H9 (cell line): Measurements from ENCODE around the gene ZNF774. TPM values are rescaled to one million over a fixed set of nuclear protein-coding genes. Genes with fewer than 3 reads are reported as not detected.

ENCODE experiments used
- DNase-seq: peaks from one replicate; pipeline ENCODE4 v3.0.0-alpha.2; 2017
- H2AFZ ChIP-seq: one replicate; pipeline ENCODE4 v1.6.1; 2013; ENCODE audit warnings: mild to moderate bottlenecking, low read length, control low read depth, moderate library complexity
- H2AK5ac ChIP-seq: 2 replicates; pipeline ENCODE4 v1.6.1; 2013; ENCODE audit warnings: low read length, control low read depth, mixed read lengths; ENCODE audit not compliant: insufficient read length
- H2BK120ac ChIP-seq: one replicate; pipeline ENCODE4 v1.6.1; 2013; ENCODE audit warnings: low read depth, mild to moderate bottlenecking, low read length, control low read depth, inconsistent platforms; ENCODE audit not compliant: poor library complexity, severe bottlenecking
- H2BK12ac ChIP-seq: 2 replicates; pipeline ENCODE4 v1.6.1; 2013; ENCODE audit warnings: low read length, control low read depth, mixed read lengths, low read depth; ENCODE audit not compliant: insufficient read length
- H2BK15ac ChIP-seq: 2 replicates; pipeline ENCODE4 v1.6.1; 2013; ENCODE audit warnings: low read depth, low read length, control low read depth
- H2BK20ac ChIP-seq: one replicate; pipeline ENCODE4 v1.6.1; 2013; ENCODE audit warnings: low read depth, mild to moderate bottlenecking, low read length, control low read depth, inconsistent platforms; ENCODE audit not compliant: poor library complexity, severe bottlenecking
- H2BK5ac ChIP-seq: 2 replicates; pipeline ENCODE4 v1.6.1; 2013; ENCODE audit warnings: low read length, control low read depth, mixed read lengths; ENCODE audit not compliant: insufficient read length
- H3K14ac ChIP-seq: 2 replicates; pipeline ENCODE4 v1.6.1; 2013; ENCODE audit warnings: low read length, control low read depth; ENCODE audit not compliant: insufficient read depth
- H3K18ac ChIP-seq: 2 replicates; pipeline ENCODE4 v1.6.1; 2013; ENCODE audit warnings: low read depth, mild to moderate bottlenecking, mixed read lengths, low read length, control low read depth; ENCODE audit not compliant: insufficient read length
- H3K23ac ChIP-seq: 2 replicates; pipeline ENCODE4 v1.6.1; 2013; ENCODE audit warnings: low read length, control low read depth, mixed read lengths, low read depth; ENCODE audit not compliant: insufficient read length
- H3K23me2 ChIP-seq: 2 replicates; pipeline ENCODE4 v1.6.1; 2013; ENCODE audit warnings: low read depth, mild to moderate bottlenecking, mixed read lengths, low read length, control low read depth; ENCODE audit not compliant: insufficient read length, poor library complexity, severe bottlenecking
- H3K27ac ChIP-seq: 2 replicates; pipeline ENCODE4 v1.5.1; 2013; ENCODE audit warnings: low read length, control low read depth, mixed read lengths, low read depth; ENCODE audit not compliant: insufficient read length
- H3K27me3 ChIP-seq: 2 replicates; pipeline ENCODE4 v1.6.1; 2013; ENCODE audit warnings: low read length, control low read depth, inconsistent platforms; ENCODE audit not compliant: insufficient read depth
- H3K4ac ChIP-seq: 2 replicates; pipeline ENCODE4 v1.6.1; 2013; ENCODE audit warnings: low read depth, mild to moderate bottlenecking, control low read depth, inconsistent platforms, low read length, moderate library complexity
- H3K4me1 ChIP-seq: 2 replicates; pipeline ENCODE4 v1.6.1; 2013; ENCODE audit warnings: low read length, control low read depth, inconsistent platforms; ENCODE audit not compliant: insufficient read depth
- H3K4me2 ChIP-seq: 2 replicates; pipeline ENCODE4 v1.6.1; 2013; ENCODE audit warnings: low read length, control low read depth, mixed read lengths; ENCODE audit not compliant: insufficient read length, insufficient read depth
- H3K56ac ChIP-seq: 2 replicates; pipeline ENCODE4 v1.6.1; 2013; ENCODE audit warnings: low read depth, mild to moderate bottlenecking, mixed read lengths, low read length, control low read depth; ENCODE audit not compliant: insufficient read length
- H3K79me1 ChIP-seq: 2 replicates; pipeline ENCODE4 v1.6.1; 2013; ENCODE audit warnings: low read depth, mild to moderate bottlenecking, moderate library complexity, low read length, control low read depth, inconsistent platforms; ENCODE audit not compliant: insufficient read depth, poor library complexity, severe bottlenecking
- H3K79me2 ChIP-seq: 2 replicates; pipeline ENCODE4 v1.6.1; 2013; ENCODE audit warnings: low read length, control low read depth, inconsistent platforms; ENCODE audit not compliant: insufficient read depth
- H3K9ac ChIP-seq: 2 replicates; pipeline ENCODE4 v1.6.1; 2013; ENCODE audit warnings: low read length, control low read depth, mixed read lengths; ENCODE audit not compliant: insufficient read length; ENCODE audit errors: extremely low read depth
- H3K9me3 ChIP-seq: one replicate; pipeline ENCODE4 v1.6.1; 2013; ENCODE audit warnings: low read depth, low read length, inconsistent platforms; ENCODE audit not compliant: control insufficient read depth
- H3T11ph ChIP-seq: one replicate; pipeline ENCODE4 v1.6.1; 2013; ENCODE audit warnings: mild to moderate bottlenecking, low read length, control low read depth, inconsistent platforms
- H4K20me1 ChIP-seq: one replicate; pipeline ENCODE4 v1.6.1; 2013; ENCODE audit not compliant: control insufficient read depth, insufficient read length, insufficient read depth
- H4K5ac ChIP-seq: 2 replicates; pipeline ENCODE4 v1.6.1; 2013; ENCODE audit warnings: low read depth, mild to moderate bottlenecking, mixed read lengths, low read length, control low read depth; ENCODE audit not compliant: insufficient read length
- H4K8ac ChIP-seq: replicated peaks from 2 replicates; pipeline ENCODE4 v1.6.1; 2013; ENCODE audit warnings: low read length, control low read depth, mixed read lengths, low read depth; ENCODE audit not compliant: insufficient read length
- H4K91ac ChIP-seq: 2 replicates; pipeline ENCODE4 v1.6.1; 2013; ENCODE audit warnings: low read depth, mild to moderate bottlenecking, moderate library complexity, mixed read lengths, low read length, control low read depth; ENCODE audit not compliant: insufficient read length
- H3K27ac Mint-ChIP-seq, 3 experiments: 2 replicates in 2 of 3; 3 replicates in 1 of 3; pipeline ENCODE4 v1.8.0; 2020 to 2021; ENCODE audit warnings: mixed read lengths in 3 of 3, mild to moderate bottlenecking in 1 of 3, moderate library complexity in 1 of 3
- H3K27me3 Mint-ChIP-seq: 2 replicates; pipeline ENCODE4 v1.8.0; 2021; ENCODE audit warnings: low read depth, mild to moderate bottlenecking, moderate library complexity, mixed read lengths
- H3K36me3 Mint-ChIP-seq, 3 experiments: 2 replicates in 2 of 3; 3 replicates in 1 of 3; pipeline ENCODE4 v1.8.0; 2020 to 2021; ENCODE audit warnings: low read depth in 3 of 3, mixed read lengths in 3 of 3; ENCODE audit not compliant: insufficient read depth in 1 of 3
- H3K4me1 Mint-ChIP-seq, 2 experiments: 2 replicates each; pipeline ENCODE4 v1.8.0; 2020; ENCODE audit warnings: mixed read lengths in 2 of 2
- H3K4me3 Mint-ChIP-seq, 2 experiments: 2 replicates in 1 of 2; 3 replicates in 1 of 2; pipeline ENCODE4 v1.8.0; 2020 to 2021; ENCODE audit warnings: mild to moderate bottlenecking in 2 of 2, mixed read lengths in 2 of 2, moderate library complexity in 1 of 2
- H3K9me3 Mint-ChIP-seq, 2 experiments: 2 replicates in 1 of 2; 3 replicates in 1 of 2; pipeline ENCODE4 v1.8.0; 2020; ENCODE audit warnings: mild to moderate bottlenecking in 2 of 2, mixed read lengths in 2 of 2, moderate library complexity in 1 of 2
- total RNA-seq: library from RNA; stranded (reverse); gene quantifications from 2 replicates; pipeline ENCODE4 v1.2.1, GENCODE V29; 2021
- TF ChIP-seq, protein P1 (sequence below): fragments of 200-600 bp; sonication (generic); conservative IDR thresholded peaks from 3 replicates; pipeline ENCODE4 v1.8.0; 2021; ENCODE audit warnings: antibody characterized with exemption, mild to moderate bottlenecking

The ZNF774 gene
- total RNA-seq, 1 experiment from 2014 or later, result 2.5 TPM

DNA sequence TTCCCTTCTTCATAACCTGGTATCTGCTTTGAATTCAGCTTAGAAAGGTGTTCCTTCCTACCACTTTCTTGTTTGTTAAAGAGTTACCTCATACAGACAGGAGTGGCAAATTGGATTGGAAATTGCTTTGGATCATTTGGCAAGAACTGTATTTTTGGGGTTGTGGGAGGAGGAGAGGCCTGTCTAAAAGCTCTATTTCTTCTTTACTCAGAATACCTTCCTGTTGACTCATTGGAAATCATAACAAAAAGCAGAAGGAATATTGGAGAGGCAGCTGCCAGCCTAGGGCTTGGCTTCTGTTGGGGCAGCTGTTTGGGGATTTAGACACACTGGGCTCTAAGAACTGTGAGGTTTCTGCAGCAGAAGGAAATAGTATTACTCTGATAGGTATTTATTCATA is 50.1 kb downstream of the ZNF774 start:
- no peak overlapping the region for H3K4me2 ChIP-seq
- no peak overlapping the region for H3K56ac ChIP-seq
- H3K23ac ChIP-seq, result no peak overlapping the region
- H2AK5ac ChIP-seq, result no peak overlapping the region
- DNase-seq, result no peak
- H4K91ac ChIP-seq, result no peak overlapping the region
- H3K18ac ChIP-seq, result peak overlapping the region; percentile 40
- no peak overlapping the region for H4K5ac ChIP-seq
- H3K36me3 Mint-ChIP-seq, result peaks cover 0 to 4% (median 0%) of the 10 kb centered on the region in 3 experiments; a peak in 1 of 7 replicates
- H3K27me3 Mint-ChIP-seq, result no peaks in the 10 kb centered on the region; the same call in 1 of the 2 replicates
- H2AFZ ChIP-seq, result no peak overlapping the region
- H3K4me1 ChIP-seq, result peaks cover 4% of the 10 kb centered on the region; the same call in 1 of the 2 replicates
- no peaks in the 10 kb centered on the region for H4K20me1 ChIP-seq
- no peak overlapping the region for H4K8ac ChIP-seq
- H3T11ph ChIP-seq, result no peak overlapping the region
- H2BK5ac ChIP-seq, result no peak overlapping the region
- peak overlapping the region; percentile 19 to 23 (median 22); a peak in 6 of 7 replicates for H3K27ac Mint-ChIP-seq
- no peak overlapping the region for H3K4me3 Mint-ChIP-seq
- H3K9ac ChIP-seq, result no peak overlapping the region
- H2BK120ac ChIP-seq, result no peak overlapping the region
- H3K79me1 ChIP-seq, result no peaks in the 10 kb centered on the region
- H3K4ac ChIP-seq, result no peak overlapping the region
- H3K4me1 Mint-ChIP-seq, result peaks cover 56 to 59% of the 10 kb centered on the region in 2 experiments
- H3K79me2 ChIP-seq, result peaks cover 19% of the 10 kb centered on the region; the same call in 1 of the 2 replicates
- H2BK12ac ChIP-seq, result peak overlapping the region; percentile 2
- H3K9me3 Mint-ChIP-seq, result no peaks in the 10 kb centered on the region
- H3K27ac ChIP-seq, result no peak overlapping the region
- no peak overlapping the region for H2BK15ac ChIP-seq
- H3K27me3 ChIP-seq, result no peaks in the 10 kb centered on the region
- H3K14ac ChIP-seq, result no peak overlapping the region
- H2BK20ac ChIP-seq, result no peak overlapping the region
- no peaks in the 10 kb centered on the region for H3K23me2 ChIP-seq
- no peaks in the 10 kb centered on the region for H3K9me3 ChIP-seq
- TF ChIP-seq, protein P1, sequence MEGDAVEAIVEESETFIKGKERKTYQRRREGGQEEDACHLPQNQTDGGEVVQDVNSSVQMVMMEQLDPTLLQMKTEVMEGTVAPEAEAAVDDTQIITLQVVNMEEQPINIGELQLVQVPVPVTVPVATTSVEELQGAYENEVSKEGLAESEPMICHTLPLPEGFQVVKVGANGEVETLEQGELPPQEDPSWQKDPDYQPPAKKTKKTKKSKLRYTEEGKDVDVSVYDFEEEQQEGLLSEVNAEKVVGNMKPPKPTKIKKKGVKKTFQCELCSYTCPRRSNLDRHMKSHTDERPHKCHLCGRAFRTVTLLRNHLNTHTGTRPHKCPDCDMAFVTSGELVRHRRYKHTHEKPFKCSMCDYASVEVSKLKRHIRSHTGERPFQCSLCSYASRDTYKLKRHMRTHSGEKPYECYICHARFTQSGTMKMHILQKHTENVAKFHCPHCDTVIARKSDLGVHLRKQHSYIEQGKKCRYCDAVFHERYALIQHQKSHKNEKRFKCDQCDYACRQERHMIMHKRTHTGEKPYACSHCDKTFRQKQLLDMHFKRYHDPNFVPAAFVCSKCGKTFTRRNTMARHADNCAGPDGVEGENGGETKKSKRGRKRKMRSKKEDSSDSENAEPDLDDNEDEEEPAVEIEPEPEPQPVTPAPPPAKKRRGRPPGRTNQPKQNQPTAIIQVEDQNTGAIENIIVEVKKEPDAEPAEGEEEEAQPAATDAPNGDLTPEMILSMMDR, result no peak
